GM21717 (cell line): ENCODE results near the gene PPARG.

Source experiments
- ATAC-seq: cut with Tn5 transposase; IDR thresholded peaks from one replicate; pipeline ENCODE4 v1.9.1; 2021; ENCODE audit warnings: mild to moderate bottlenecking, moderate library complexity; ENCODE audit not compliant: unreplicated experiment

The PPARG gene

GRCh38 chr3:12339701-12340480 lies 51.0 kb downstream of the PPARG start:
- no peak for ATAC-seq

GRCh38 chr3:12340506-12340905 lies 51.6 kb downstream of the PPARG start:
- ATAC-seq: no peak

- ATAC-seq: no peak
Observed at GRCh38 chr3:12342151-12342550, 53.3 kb downstream of the PPARG start.

GRCh38 chr3:12343047-12343501 lies 54.2 kb downstream of the PPARG start:
- ATAC-seq: no peak

- no peak for ATAC-seq
Observed at GRCh38 chr3:12345141-12345561, 56.3 kb downstream of the PPARG start.

GRCh38 chr3:12345584-12346494 lies 57.0 kb downstream of the PPARG start:
- ATAC-seq: no peak

- no peak for ATAC-seq
Observed at GRCh38 chr3:12347301-12347700, 58.4 kb downstream of the PPARG start.

- ATAC-seq: no peak
Observed at GRCh38 chr3:12349895-12350811, 61.3 kb downstream of the PPARG start.

- ATAC-seq: no peak
Observed at GRCh38 chr3:12351145-12351544, 62.3 kb downstream of the PPARG start.

- no peak for ATAC-seq
Observed at GRCh38 chr3:12352253-12352652, 63.4 kb downstream of the PPARG start.

GRCh38 chr3:12352755-12353154 lies 63.9 kb downstream of the PPARG start:
- ATAC-seq: no peak

- no peak for ATAC-seq
Observed at GRCh38 chr3:12353796-12354525, 65.1 kb downstream of the PPARG start.

GRCh38 chr3:12356175-12356574 lies 67.3 kb downstream of the PPARG start:
- no peak for ATAC-seq

GRCh38 chr3:12356996-12357395 lies 68.1 kb downstream of the PPARG start:
- ATAC-seq: no peak

- no peak for ATAC-seq
Observed at GRCh38 chr3:12357456-12357855, 68.6 kb downstream of the PPARG start.

GRCh38 chr3:12363397-12364195 lies 74.7 kb downstream of the PPARG start:
- ATAC-seq: no peak

- ATAC-seq: no peak
Observed at GRCh38 chr3:12367346-12367745, 78.5 kb downstream of the PPARG start.

- ATAC-seq: no peak
Observed at GRCh38 chr3:12369029-12369428, 80.2 kb downstream of the PPARG start.

GRCh38 chr3:12369598-12369997 lies 80.7 kb downstream of the PPARG start:
- ATAC-seq: no peak
